H1 (cell line): ENCODE measurements around the gene TRIM31. TPM values are rescaled to one million over a fixed set of nuclear protein-coding genes. Genes with fewer than 3 reads are reported as not detected.

Experiments
- ATF2 ChIP-seq: IDR thresholded peaks from 2 replicates; pipeline ENCODE4 v1.6.1; 2012; ENCODE audit warnings: low read length, inconsistent platforms
- polyA plus RNA-seq, 7 experiments: library from polyadenylated mRNA; depleted of rRNA in 3 of 7; stranded (reverse) in 5 of 7; unstranded in 2 of 7; fragments of >200 nt in 5 of 7; fragments of 200-250 nt in 2 of 7; gene quantifications; 1 replicate in 5 of 7; 2 replicates in 1 of 7; 4 replicates in 1 of 7; pipeline versions ENCODE4 v1.2.1 to v1.2.3, GENCODE V29; 2011 to 2013; ENCODE audit warnings: missing spikeins in 2 of 7, mixed read lengths in 2 of 7
- total RNA-seq: library from RNA; stranded (reverse); fragmentation: NEBNext Ultra II Directional; extraction: Animal tissue kit (Norgen Biotek cat#: 25700); gene quantifications from 2 replicates; pipeline ENCODE4 v1.2.1, GENCODE V29; 2021

The TRIM31 gene
- total and polyA plus RNA-seq, 2 of the 8 experiments (the other 6 are each of a cell fraction or from before 2014, with no cell fraction given) = not detected

GRCh38 chr6:30061092-30061857 is 51.6 kb downstream of the TRIM31 start, which contains the start of gene POLR1H (continued):
- peak; percentile 92 for TF ChIP-seq ATF2
